Liver (tissue), 9 donors: ENCODE measurements around the gene MAG. TPM values are rescaled to one million over a fixed set of nuclear protein-coding genes. Genes with fewer than 3 reads are reported as not detected.
"Not testable (repeated sequence)": the region's sequence is repeated elsewhere in the genome, so short reads cannot be mapped to it uniquely, and the experiment has no call there.

ENCODE experiments used
- DNase-seq: peaks from one replicate; pipeline ENCODE4 v3.0.0-alpha.2; 2017; ENCODE audit warnings: low spot score
- H3K27ac ChIP-seq, 2 donors: one replicate each; pipeline ENCODE4 v1.7.0; 2013; ENCODE audit warnings: inconsistent platforms in 2 of 2, low read length in 2 of 2, control low read depth in 1 of 2, low read depth in 1 of 2, mild to moderate bottlenecking in 1 of 2
- H3K27me3 ChIP-seq, 4 donors: one replicate each; pipeline versions ENCODE4 v1.6.1 to v1.7.0; 2013; ENCODE audit warnings: low read length in 3 of 4, inconsistent platforms in 1 of 4, mild to moderate bottlenecking in 1 of 4, moderate library complexity in 1 of 4; ENCODE audit not compliant: control insufficient read depth in 4 of 4, insufficient read depth in 4 of 4
- H3K36me3 ChIP-seq, 4 donors: one replicate each; pipeline versions ENCODE4 v1.6.1 to v1.7.0; 2013; ENCODE audit warnings: low read length in 3 of 4, mild to moderate bottlenecking in 3 of 4, low read depth in 1 of 4, moderate library complexity in 1 of 4; ENCODE audit not compliant: control insufficient read depth in 4 of 4, insufficient read depth in 3 of 4
- H3K4me1 ChIP-seq, 4 donors: one replicate each; pipeline versions ENCODE4 v1.6.1 to v1.7.0; 2013; ENCODE audit warnings: low read length in 3 of 4, mild to moderate bottlenecking in 3 of 4, moderate library complexity in 1 of 4; ENCODE audit not compliant: control insufficient read depth in 4 of 4, insufficient read depth in 4 of 4
- H3K4me3 ChIP-seq, 3 donors: one replicate each; pipeline versions ENCODE4 v1.6.1 to v1.7.0; 2013; ENCODE audit warnings: low read length in 3 of 3, control low read depth in 1 of 3, low read depth in 1 of 3, mild to moderate bottlenecking in 1 of 3
- H3K9ac ChIP-seq, 2 donors: one replicate each; pipeline ENCODE4 v1.7.0; 2013; ENCODE audit warnings: low read length in 2 of 2, mild to moderate bottlenecking in 2 of 2, moderate library complexity in 2 of 2, control low read depth in 1 of 2, low read depth in 1 of 2
- H3K9me3 ChIP-seq, 4 donors: one replicate each; pipeline versions ENCODE4 v1.6.1 to v1.7.0; 2013; ENCODE audit warnings: low read length in 3 of 4; ENCODE audit not compliant: control insufficient read depth in 4 of 4
- FOXA1 ChIP-seq: IDR thresholded peaks from 2 replicates; pipeline ENCODE4 v1.6.1; 2016; ENCODE audit warnings: antibody characterized with exemption
- FOXA2 ChIP-seq: IDR thresholded peaks from 2 replicates; pipeline ENCODE4 v1.6.1; 2016; ENCODE audit warnings: antibody characterized with exemption
- GABPA ChIP-seq, 2 donors: IDR thresholded peaks in 1 of 2; conservative IDR thresholded peaks in 1 of 2; 2 replicates each; pipeline ENCODE4 v1.6.1; 2016; ENCODE audit warnings: antibody characterized with exemption in 2 of 2, mild to moderate bottlenecking in 1 of 2, moderate library complexity in 1 of 2
- HNF4G ChIP-seq: IDR thresholded peaks from 2 replicates; pipeline ENCODE4 v1.6.1; 2016; ENCODE audit warnings: antibody characterized with exemption
- JUND ChIP-seq, 2 donors: IDR thresholded peaks; 2 replicates each; pipeline ENCODE4 v1.6.1; 2016; ENCODE audit warnings: antibody characterized with exemption in 2 of 2
- NR2F2 ChIP-seq: IDR thresholded peaks from 2 replicates; pipeline ENCODE4 v1.6.1; 2016; ENCODE audit warnings: antibody characterized with exemption
- RAD21 ChIP-seq, 2 donors: IDR thresholded peaks; 2 replicates each; pipeline ENCODE4 v1.6.1; 2016; ENCODE audit warnings: antibody characterized with exemption in 2 of 2, mild to moderate bottlenecking in 2 of 2
- RXRA ChIP-seq, 2 donors: IDR thresholded peaks; 2 replicates each; pipeline ENCODE4 v1.6.1; 2017 to 2018; ENCODE audit warnings: antibody characterized with exemption in 2 of 2, mild to moderate bottlenecking in 1 of 2
- TAF1 ChIP-seq: conservative IDR thresholded peaks from 2 replicates; pipeline ENCODE4 v1.6.1; 2016; ENCODE audit warnings: antibody characterized with exemption, mild to moderate bottlenecking
- WGBS: extraction: QIAGEN DNeasy Blood & Tissue Kit; methylation state at CpG from one replicate; pipeline ENCODE4 v1.1.7; 2013; 5-methylcytosine and 5-hydroxymethylcytosine counted together
- polyA plus RNA-seq, 2 donors: library from polyadenylated mRNA; stranded (reverse) in 1 of 2; unstranded in 1 of 2; fragments of 200-250 nt in 1 of 2; fragments of >200 nt in 1 of 2; fragmentation: Nextera tagmentation in 1 of 2; extraction: Ambion mirVana in 1 of 2; gene quantifications; one replicate each; pipeline versions ENCODE4 v1.2.1 to v1.2.3, GENCODE V29; 2013 to 2015
- total RNA-seq, 2 donors: library from RNA; depleted of rRNA; stranded (reverse); fragments of >200 nt; gene quantifications; one replicate each; pipeline ENCODE4 v1.2.3, GENCODE V29; 2014
- TF ChIP-seq, protein P1 (sequence below): IDR thresholded peaks from 2 replicates; pipeline ENCODE4 v1.6.1; 2016; ENCODE audit warnings: antibody characterized with exemption
- TF ChIP-seq, protein P2 (sequence below): IDR thresholded peaks from 2 replicates; pipeline ENCODE4 v1.6.1; 2016; ENCODE audit warnings: antibody characterized with exemption, mild to moderate bottlenecking
- TF ChIP-seq, protein P3 (sequence below): fragments of 150-350 bp; IDR thresholded peaks from 2 replicates; pipeline ENCODE4 v1.5.1; 2017; ENCODE audit warnings: improper control_type of control experiment, low read depth, low read length; ENCODE audit not compliant: missing input control
- donor health status: healthy.
- donor health status: healthy.
- donor health status: healthy.
- donor health status: healthy.
- donor health status: healthy.

MAG gene
- total and polyA plus RNA-seq, 4 donors: 0.29 to 3.9 (median 0.33) TPM; not detected in 1

DNA sequence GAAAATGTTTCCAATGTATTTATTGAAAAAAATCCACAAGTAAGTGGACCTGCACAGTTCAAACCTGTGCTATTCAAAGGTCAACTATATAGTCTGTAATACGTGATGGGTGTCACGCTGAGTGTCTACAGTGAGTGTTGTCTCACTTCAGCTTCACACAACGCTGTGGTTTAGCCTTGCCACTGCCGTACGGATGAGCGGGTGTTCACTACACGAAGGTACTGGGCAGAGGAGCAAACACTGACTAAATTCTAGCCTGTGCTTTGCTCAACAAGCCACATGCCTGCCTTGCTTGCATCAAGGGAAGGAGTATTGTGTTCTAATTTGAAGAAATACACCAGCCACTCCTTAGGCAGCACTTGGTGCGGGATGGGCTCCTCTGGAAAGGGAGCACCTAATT, 62.9 kb downstream of the MAG start:
- Histone ChIP-seq H3K9me3 (no peaks in the 10 kb centered on the region), H3K9ac (no peak overlapping the region), H3K4me3 (no peak overlapping the region), H3K4me1 (peaks cover 3 to 15% (median 4%) of the 10 kb centered on the region in 4 donors), H3K27me3 (no peaks in the 10 kb centered on the region), H3K36me3 (no peaks in the 10 kb centered on the region), H3K27ac (no peak overlapping the region)
- WGBS: 69% methylated on average over 8 of the region's 8 CpGs
- no peak for DNase-seq
- TF ChIP-seq TAF1: no peak

DNA sequence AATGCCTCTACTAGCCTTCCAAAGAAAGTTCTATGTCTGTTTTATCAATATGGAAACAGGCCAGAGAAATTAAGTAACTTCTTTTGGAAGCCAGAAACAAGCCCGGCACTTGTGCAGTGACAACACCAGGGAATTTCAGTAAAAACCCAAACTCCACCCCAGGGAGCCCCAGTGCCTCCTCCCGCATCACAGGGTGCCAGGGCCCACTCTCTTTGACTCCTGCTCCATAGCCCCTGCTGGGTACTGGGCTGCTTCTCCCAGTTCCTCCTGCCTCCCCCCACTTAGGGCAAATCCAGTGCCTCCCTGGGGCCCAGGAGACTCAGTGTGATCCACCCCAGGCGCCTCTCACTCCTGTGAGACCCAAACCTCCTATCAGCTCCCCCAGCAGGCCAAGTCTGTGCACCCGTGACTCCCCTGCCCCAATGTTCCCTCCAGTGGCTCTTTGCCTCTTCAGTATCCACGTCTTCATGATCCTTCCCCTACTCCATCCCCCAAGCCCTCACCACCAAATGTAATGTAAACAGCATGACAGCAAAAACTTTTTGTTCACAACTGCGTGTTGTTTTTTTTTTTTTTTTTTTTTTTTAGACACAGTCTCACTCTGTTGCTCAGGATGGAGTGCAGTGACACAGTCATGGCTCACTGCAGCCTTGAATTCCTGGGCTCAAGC, 64.0 kb downstream of the MAG start:
- DNase-seq: no peak
- Histone ChIP-seq H3K36me3 (no peaks in the 10 kb centered on the region), H3K4me3 (no peak overlapping the region), H3K4me1 (peaks cover 3 to 15% (median 4%) of the 10 kb centered on the region in 4 donors), H3K27ac (no peak overlapping the region), H3K9ac (no peak overlapping the region), H3K9me3 (no peaks in the 10 kb centered on the region), H3K27me3 (no peaks in the 10 kb centered on the region)
- WGBS: 54% methylated on average over 6 of the region's 6 CpGs
- TF ChIP-seq RAD21 (IDR thresholded peaks at IDR 0.05): peak in 1 of 2 donors; percentile 18
- TF ChIP-seq, protein P1, sequence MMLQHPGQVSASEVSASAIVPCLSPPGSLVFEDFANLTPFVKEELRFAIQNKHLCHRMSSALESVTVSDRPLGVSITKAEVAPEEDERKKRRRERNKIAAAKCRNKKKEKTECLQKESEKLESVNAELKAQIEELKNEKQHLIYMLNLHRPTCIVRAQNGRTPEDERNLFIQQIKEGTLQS: no peak
- TF ChIP-seq, protein P2, sequence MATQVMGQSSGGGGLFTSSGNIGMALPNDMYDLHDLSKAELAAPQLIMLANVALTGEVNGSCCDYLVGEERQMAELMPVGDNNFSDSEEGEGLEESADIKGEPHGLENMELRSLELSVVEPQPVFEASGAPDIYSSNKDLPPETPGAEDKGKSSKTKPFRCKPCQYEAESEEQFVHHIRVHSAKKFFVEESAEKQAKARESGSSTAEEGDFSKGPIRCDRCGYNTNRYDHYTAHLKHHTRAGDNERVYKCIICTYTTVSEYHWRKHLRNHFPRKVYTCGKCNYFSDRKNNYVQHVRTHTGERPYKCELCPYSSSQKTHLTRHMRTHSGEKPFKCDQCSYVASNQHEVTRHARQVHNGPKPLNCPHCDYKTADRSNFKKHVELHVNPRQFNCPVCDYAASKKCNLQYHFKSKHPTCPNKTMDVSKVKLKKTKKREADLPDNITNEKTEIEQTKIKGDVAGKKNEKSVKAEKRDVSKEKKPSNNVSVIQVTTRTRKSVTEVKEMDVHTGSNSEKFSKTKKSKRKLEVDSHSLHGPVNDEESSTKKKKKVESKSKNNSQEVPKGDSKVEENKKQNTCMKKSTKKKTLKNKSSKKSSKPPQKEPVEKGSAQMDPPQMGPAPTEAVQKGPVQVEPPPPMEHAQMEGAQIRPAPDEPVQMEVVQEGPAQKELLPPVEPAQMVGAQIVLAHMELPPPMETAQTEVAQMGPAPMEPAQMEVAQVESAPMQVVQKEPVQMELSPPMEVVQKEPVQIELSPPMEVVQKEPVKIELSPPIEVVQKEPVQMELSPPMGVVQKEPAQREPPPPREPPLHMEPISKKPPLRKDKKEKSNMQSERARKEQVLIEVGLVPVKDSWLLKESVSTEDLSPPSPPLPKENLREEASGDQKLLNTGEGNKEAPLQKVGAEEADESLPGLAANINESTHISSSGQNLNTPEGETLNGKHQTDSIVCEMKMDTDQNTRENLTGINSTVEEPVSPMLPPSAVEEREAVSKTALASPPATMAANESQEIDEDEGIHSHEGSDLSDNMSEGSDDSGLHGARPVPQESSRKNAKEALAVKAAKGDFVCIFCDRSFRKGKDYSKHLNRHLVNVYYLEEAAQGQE: no peak
- no peak for TF ChIP-seq FOXA1
- no peak for TF ChIP-seq JUND (IDR thresholded peaks at IDR 0.05)
- TF ChIP-seq GABPA (IDR thresholded peaks at IDR 0.05 in 1 of 2, conservative IDR thresholded peaks at IDR 0.05 in 1 of 2): no peak
- TF ChIP-seq HNF4G: no peak
- TF ChIP-seq, protein P3, sequence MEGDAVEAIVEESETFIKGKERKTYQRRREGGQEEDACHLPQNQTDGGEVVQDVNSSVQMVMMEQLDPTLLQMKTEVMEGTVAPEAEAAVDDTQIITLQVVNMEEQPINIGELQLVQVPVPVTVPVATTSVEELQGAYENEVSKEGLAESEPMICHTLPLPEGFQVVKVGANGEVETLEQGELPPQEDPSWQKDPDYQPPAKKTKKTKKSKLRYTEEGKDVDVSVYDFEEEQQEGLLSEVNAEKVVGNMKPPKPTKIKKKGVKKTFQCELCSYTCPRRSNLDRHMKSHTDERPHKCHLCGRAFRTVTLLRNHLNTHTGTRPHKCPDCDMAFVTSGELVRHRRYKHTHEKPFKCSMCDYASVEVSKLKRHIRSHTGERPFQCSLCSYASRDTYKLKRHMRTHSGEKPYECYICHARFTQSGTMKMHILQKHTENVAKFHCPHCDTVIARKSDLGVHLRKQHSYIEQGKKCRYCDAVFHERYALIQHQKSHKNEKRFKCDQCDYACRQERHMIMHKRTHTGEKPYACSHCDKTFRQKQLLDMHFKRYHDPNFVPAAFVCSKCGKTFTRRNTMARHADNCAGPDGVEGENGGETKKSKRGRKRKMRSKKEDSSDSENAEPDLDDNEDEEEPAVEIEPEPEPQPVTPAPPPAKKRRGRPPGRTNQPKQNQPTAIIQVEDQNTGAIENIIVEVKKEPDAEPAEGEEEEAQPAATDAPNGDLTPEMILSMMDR: no peak

DNA sequence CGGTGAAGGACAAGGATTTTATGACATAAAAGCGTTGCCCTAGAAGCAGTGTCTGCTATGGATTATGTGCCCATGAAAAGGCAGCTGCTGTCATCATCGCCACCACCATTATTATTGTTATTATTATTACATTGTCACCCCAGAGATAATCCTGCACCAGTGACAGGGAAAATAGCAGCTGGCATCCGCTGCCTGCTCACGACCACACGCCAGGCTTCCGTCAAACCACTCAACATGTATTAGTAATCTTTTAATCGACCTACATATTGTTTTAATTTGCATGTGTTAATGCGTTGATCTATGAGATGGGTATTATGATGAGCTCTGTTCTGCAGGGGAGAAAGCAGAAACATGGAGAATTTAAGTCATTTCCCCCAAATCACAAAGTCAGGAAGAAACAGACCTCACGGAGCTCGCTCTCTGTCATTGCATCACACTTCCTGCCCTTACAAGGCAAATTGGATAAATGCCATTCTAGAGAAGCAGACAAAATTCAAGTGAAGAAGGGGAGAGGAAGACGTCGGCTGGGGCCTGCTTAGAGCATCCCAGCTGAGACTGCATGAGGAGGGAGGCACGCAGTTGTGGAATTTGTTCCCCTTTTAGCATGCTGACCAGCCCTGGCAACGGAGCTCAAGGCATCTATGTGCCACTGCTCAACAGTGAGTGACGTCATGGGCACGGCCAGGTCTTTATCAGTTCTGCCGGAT, 66.1 kb downstream of the MAG start, which contains the start of gene FFAR3:
TSS of gene FFAR3 (plus strand) at position 594 of the 707 bp plus-strand sequence. CDS start 431 bp downstream, outside the sequence.
- no peaks in the 10 kb centered on the region for H3K36me3 ChIP-seq
- no peak within 1 kb of the TSS for H3K4me3 ChIP-seq
- TF ChIP-seq RXRA (IDR thresholded peaks at IDR 0.05): peak in 1 of 2 donors; percentile 10
- TF ChIP-seq FOXA2: no peak
- peak in 1 of 2 donors; percentile 35 for TF ChIP-seq RAD21 (IDR thresholded peaks at IDR 0.05)
- peak; percentile 19 for TF ChIP-seq NR2F2
- no peak for TF ChIP-seq TAF1
- no peak within 1 kb of the TSS for H3K9ac ChIP-seq
- H3K9me3 ChIP-seq: no peaks in the 10 kb centered on the region
- H3K27me3 ChIP-seq: no peaks in the 10 kb centered on the region
- no peak within 1 kb of the TSS for H3K27ac ChIP-seq
- peaks cover under 1 to 13% (median 3%) of the 10 kb centered on the region in 4 donors for H3K4me1 ChIP-seq
- 58% methylated on average over 18 of the region's 18 CpGs for WGBS
- DNase-seq: no peak

DNA sequence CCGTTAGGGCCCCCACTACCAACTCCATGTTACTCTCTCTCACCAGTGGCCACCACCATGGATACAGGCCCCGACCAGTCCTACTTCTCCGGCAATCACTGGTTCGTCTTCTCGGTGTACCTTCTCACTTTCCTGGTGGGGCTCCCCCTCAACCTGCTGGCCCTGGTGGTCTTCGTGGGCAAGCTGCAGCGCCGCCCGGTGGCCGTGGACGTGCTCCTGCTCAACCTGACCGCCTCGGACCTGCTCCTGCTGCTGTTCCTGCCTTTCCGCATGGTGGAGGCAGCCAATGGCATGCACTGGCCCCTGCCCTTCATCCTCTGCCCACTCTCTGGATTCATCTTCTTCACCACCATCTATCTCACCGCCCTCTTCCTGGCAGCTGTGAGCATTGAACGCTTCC, 66.9 kb downstream of the MAG start:
- H3K27ac ChIP-seq, DNase-seq, H3K9ac ChIP-seq, H3K36me3 ChIP-seq, H3K27me3 ChIP-seq, H3K9me3 ChIP-seq, H3K4me3 ChIP-seq: not testable (repeated sequence)
- WGBS: 87% methylated on average over 11 of the region's 16 CpGs
- peaks cover 0 to 12% (median 3%) of the 10 kb centered on the region in 4 donors for H3K4me1 ChIP-seq

DNA sequence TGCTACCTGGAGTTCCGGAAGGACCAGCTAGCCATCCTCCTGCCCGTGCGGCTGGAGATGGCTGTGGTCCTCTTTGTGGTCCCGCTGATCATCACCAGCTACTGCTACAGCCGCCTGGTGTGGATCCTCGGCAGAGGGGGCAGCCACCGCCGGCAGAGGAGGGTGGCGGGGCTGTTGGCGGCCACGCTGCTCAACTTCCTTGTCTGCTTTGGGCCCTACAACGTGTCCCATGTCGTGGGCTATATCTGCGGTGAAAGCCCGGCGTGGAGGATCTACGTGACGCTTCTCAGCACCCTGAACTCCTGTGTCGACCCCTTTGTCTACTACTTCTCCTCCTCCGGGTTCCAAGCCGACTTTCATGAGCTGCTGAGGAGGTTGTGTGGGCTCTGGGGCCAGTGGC, 67.4 kb downstream of the MAG start:
- H3K9ac ChIP-seq, DNase-seq, H3K36me3 ChIP-seq, H3K4me3 ChIP-seq, H3K9me3 ChIP-seq, H3K27me3 ChIP-seq, H3K27ac ChIP-seq: not testable (repeated sequence)
- 93% methylated on average over 20 of the region's 21 CpGs for WGBS
- H3K4me1 ChIP-seq: peaks cover 0 to 12% (median 3%) of the 10 kb centered on the region in 4 donors
